ENCODE results near the gene EIF3I.

Gene EIF3I

GRCh38 chr1:32201011-32201855, 21.0 kb upstream of the EIF3I start:
- peaks cover 3 to 48% (median 40%) of the 10 kb centered on the region in 4 experiments for H3K4me1 ChIP-seq (ENCODE audit: control extremely low read depth in 1 of 4, control insufficient read depth in 4 of 4, insufficient read depth in 4 of 4, low read length in 3 of 4)
- peak overlapping the region; percentile 51 to 67 for H3K27ac ChIP-seq (ENCODE audit: insufficient read depth in 1 of 2, low read depth in 1 of 2, low read length in 2 of 2, poor library complexity in 1 of 2, severe bottlenecking in 2 of 2)
- H3K36me3 ChIP-seq (ENCODE audit: control insufficient read depth in 4 of 4, insufficient read depth in 4 of 4, low read length in 3 of 4): peaks cover 0 to 29% (median 23%) of the 10 kb centered on the region in 4 experiments
- 0% methylated on average over 22 of the region's 26 CpGs for WGBS (ENCODE audit: insufficient coverage)
- ChIA-PET CTCF (interaction anchor here (0.8 to 8.7 kb wide), 10 partner anchors 9 to 128 kb away, joined by 3 to 48 read pairs (median 3); partner anchors contain the start of genes EIF3I and TMEM234), POLR2A (interaction anchor here (0.9 kb wide), 1 partner anchor 14 kb away, joined by 3 read pairs; no protein-coding TSS in a partner anchor)
- H3K4me3 ChIP-seq (ENCODE audit: control insufficient read depth in 1 of 7, extremely low read depth in 1 of 7, insufficient read depth in 4 of 7, low read depth in 2 of 7, low read length in 6 of 7): peak overlapping the region; percentile 18 to 80 (median 67)
- peak; percentile 59 to 88 (median 87) for DNase-seq
- no peaks in the 10 kb centered on the region for H3K9me3 ChIP-seq (ENCODE audit: control extremely low read depth in 1 of 5, control insufficient read depth in 4 of 5, insufficient read depth in 2 of 5, low read depth in 1 of 5, low read length in 4 of 5)
- H3K27me3 ChIP-seq (replicated peaks in 2 of 5; ENCODE audit: control insufficient read depth in 4 of 5, insufficient read depth in 5 of 5, low read length in 4 of 5): no peaks in the 10 kb centered on the region

- peaks cover 3 to 44% (median 41%) of the 10 kb centered on the region in 4 experiments for H3K4me1 ChIP-seq (ENCODE audit: control extremely low read depth in 1 of 4, control insufficient read depth in 4 of 4, insufficient read depth in 4 of 4, low read length in 3 of 4)
- H3K4me3 ChIP-seq (ENCODE audit: control insufficient read depth in 1 of 7, extremely low read depth in 1 of 7, insufficient read depth in 4 of 7, low read depth in 2 of 7, low read length in 6 of 7): peak overlapping the region; percentile 50 to 87 (median 82)
- 71% methylated on average over 19 of the region's 26 CpGs for WGBS (ENCODE audit: insufficient coverage)
- H3K27me3 ChIP-seq (replicated peaks in 2 of 5; ENCODE audit: control insufficient read depth in 4 of 5, insufficient read depth in 5 of 5, low read length in 4 of 5): no peaks in the 10 kb centered on the region
- CTCF ChIA-PET: interaction anchor here (1.4 kb wide), 1 partner anchor 8 kb away, joined by 4 read pairs; no protein-coding TSS in a partner anchor
- H3K9me3 ChIP-seq (ENCODE audit: control extremely low read depth in 1 of 5, control insufficient read depth in 4 of 5, insufficient read depth in 2 of 5, low read depth in 1 of 5, low read length in 4 of 5): no peaks in the 10 kb centered on the region
- peaks cover 0 to 8% (median 7%) of the 10 kb centered on the region in 4 experiments for H3K36me3 ChIP-seq (ENCODE audit: control insufficient read depth in 4 of 4, insufficient read depth in 4 of 4, low read length in 3 of 4)
- no peak for DNase-seq
- POLR2A ChIA-PET: no interaction called here
- peak overlapping the region; percentile 54 to 78 for H3K27ac ChIP-seq (ENCODE audit: insufficient read depth in 1 of 2, low read depth in 1 of 2, low read length in 2 of 2, poor library complexity in 1 of 2, severe bottlenecking in 2 of 2)
Observed at GRCh38 chr1:32204943-32205361, 17.3 kb upstream of the EIF3I start.

- Histone ChIP-seq H3K27me3 (replicated peaks in 2 of 5; ENCODE audit: control insufficient read depth in 4 of 5, insufficient read depth in 5 of 5, low read length in 4 of 5) (no peaks in the 10 kb centered on the region), H3K36me3 (ENCODE audit: control insufficient read depth in 4 of 4, insufficient read depth in 4 of 4, low read length in 3 of 4) (peaks cover 0 to 8% (median 7%) of the 10 kb centered on the region in 4 experiments), H3K9me3 (ENCODE audit: control extremely low read depth in 1 of 5, control insufficient read depth in 4 of 5, insufficient read depth in 2 of 5, low read depth in 1 of 5, low read length in 4 of 5) (no peaks in the 10 kb centered on the region), H3K27ac (ENCODE audit: insufficient read depth in 1 of 2, low read depth in 1 of 2, low read length in 2 of 2, poor library complexity in 1 of 2, severe bottlenecking in 2 of 2) (peak within 1 kb of the TSS; percentile 54 to 78), H3K4me1 (ENCODE audit: control extremely low read depth in 1 of 4, control insufficient read depth in 4 of 4, insufficient read depth in 4 of 4, low read length in 3 of 4) (peaks cover 3 to 36% (median 33%) of the 10 kb centered on the region in 4 experiments), H3K4me3 (ENCODE audit: control insufficient read depth in 1 of 7, extremely low read depth in 1 of 7, insufficient read depth in 4 of 7, low read depth in 2 of 7, low read length in 6 of 7) (peak within 1 kb of the TSS; percentile 50 to 87 (median 82))
- ChIA-PET CTCF (interaction anchor here (1.1 to 3.3 kb wide), 3 partner anchors 7 to 111 kb away, joined by 3 to 22 read pairs (median 4); no protein-coding TSS in a partner anchor), POLR2A (no interaction called here)
- WGBS (ENCODE audit: insufficient coverage): 3% methylated on average over 65 of the region's 77 CpGs
- peak; percentile 81 to 88 (median 87) for DNase-seq
Observed at GRCh38 chr1:32205401-32206370, 16.5 kb upstream of the EIF3I start, which contains the start of gene IQCC. Gene IQCC (plus strand): TSS chr1:32205671. CDS start chr1:32205682, 11 bp downstream.

GRCh38 chr1:32208469-32208868, 13.7 kb upstream of the EIF3I start:
- ChIA-PET CTCF (interaction anchor here (1.2 to 3.3 kb wide), 3 partner anchors 8 to 108 kb away, joined by 3 to 22 read pairs (median 3); no protein-coding TSS in a partner anchor), POLR2A (no interaction called here)
- Histone ChIP-seq H3K27ac (ENCODE audit: insufficient read depth in 1 of 2, low read depth in 1 of 2, low read length in 2 of 2, poor library complexity in 1 of 2, severe bottlenecking in 2 of 2) (no peak overlapping the region), H3K27me3 (replicated peaks in 2 of 5; ENCODE audit: control insufficient read depth in 4 of 5, insufficient read depth in 5 of 5, low read length in 4 of 5) (no peaks in the 10 kb centered on the region), H3K4me3 (ENCODE audit: control insufficient read depth in 1 of 7, extremely low read depth in 1 of 7, insufficient read depth in 4 of 7, low read depth in 2 of 7, low read length in 6 of 7) (no peak overlapping the region), H3K4me1 (ENCODE audit: control extremely low read depth in 1 of 4, control insufficient read depth in 4 of 4, insufficient read depth in 4 of 4, low read length in 3 of 4) (peaks cover 0 to 16% (median 15%) of the 10 kb centered on the region in 4 experiments), H3K9me3 (ENCODE audit: control extremely low read depth in 1 of 5, control insufficient read depth in 4 of 5, insufficient read depth in 2 of 5, low read depth in 1 of 5, low read length in 4 of 5) (no peaks in the 10 kb centered on the region), H3K36me3 (ENCODE audit: control insufficient read depth in 4 of 4, insufficient read depth in 4 of 4, low read length in 3 of 4) (peaks cover 0 to 8% (median 7%) of the 10 kb centered on the region in 4 experiments)
- DNase-seq: no peak
- WGBS (ENCODE audit: insufficient coverage): 92% methylated on average over 5 of the region's 6 CpGs

- Histone ChIP-seq H3K36me3 (ENCODE audit: control insufficient read depth in 4 of 4, insufficient read depth in 4 of 4, low read length in 3 of 4) (peaks cover 0 to 7% (median 5%) of the 10 kb centered on the region in 4 experiments), H3K4me3 (ENCODE audit: control insufficient read depth in 1 of 7, extremely low read depth in 1 of 7, insufficient read depth in 4 of 7, low read depth in 2 of 7, low read length in 6 of 7) (no peak within 1 kb of the TSS), H3K27ac (ENCODE audit: insufficient read depth in 1 of 2, low read depth in 1 of 2, low read length in 2 of 2, poor library complexity in 1 of 2, severe bottlenecking in 2 of 2) (no peak within 1 kb of the TSS), H3K27me3 (replicated peaks in 2 of 5; ENCODE audit: control insufficient read depth in 4 of 5, insufficient read depth in 5 of 5, low read length in 4 of 5) (no peaks in the 10 kb centered on the region), H3K4me1 (ENCODE audit: control extremely low read depth in 1 of 4, control insufficient read depth in 4 of 4, insufficient read depth in 4 of 4, low read length in 3 of 4) (peaks cover 0 to 16% (median 15%) of the 10 kb centered on the region in 4 experiments), H3K9me3 (ENCODE audit: control extremely low read depth in 1 of 5, control insufficient read depth in 4 of 5, insufficient read depth in 2 of 5, low read depth in 1 of 5, low read length in 4 of 5) (no peaks in the 10 kb centered on the region)
- ChIA-PET POLR2A (no interaction called here), CTCF (interaction anchor here (1.2 to 3.3 kb wide), 4 partner anchors 7 to 107 kb away, joined by 3 to 22 read pairs (median 8); no protein-coding TSS in a partner anchor)
- no peak for DNase-seq
- WGBS (ENCODE audit: insufficient coverage): 93% methylated on average over 5 of the region's 5 CpGs
Observed at GRCh38 chr1:32208891-32209328, 13.3 kb upstream of the EIF3I start, which contains the start of gene DCDC2B. Gene DCDC2B (plus strand): TSS chr1:32209089. CDS start chr1:32209094, 5 bp downstream.

Data from common myeloid progenitor, CD34-positive (primary cell).